Panc1 (cell line): ENCODE measurements around the gene CLDN3.

Experiments used
- POLR2AphosphoS5 ChIP-seq: IDR thresholded peaks from 2 replicates; pipeline ENCODE4 v1.6.1; 2012; ENCODE audit warnings: mild to moderate bottlenecking, low read depth, low read length, moderate library complexity
- SIN3A ChIP-seq: IDR thresholded peaks from 2 replicates; pipeline ENCODE4 v1.6.1; 2012; ENCODE audit warnings: low read depth, mild to moderate bottlenecking, low read length, moderate library complexity, borderline replicate concordance; ENCODE audit not compliant: insufficient read depth
- TCF7L2 ChIP-seq: IDR thresholded peaks from 2 replicates; pipeline ENCODE4 v1.6.1; 2011; ENCODE audit warnings: mild to moderate bottlenecking, low read depth, low read length, inconsistent platforms
- TF ChIP-seq, protein P1 (sequence below): fragments of 450-650 bp; IDR thresholded peaks from 2 replicates; pipeline ENCODE4 v1.5.1; 2017; ENCODE audit warnings: mild to moderate bottlenecking

DNA sequence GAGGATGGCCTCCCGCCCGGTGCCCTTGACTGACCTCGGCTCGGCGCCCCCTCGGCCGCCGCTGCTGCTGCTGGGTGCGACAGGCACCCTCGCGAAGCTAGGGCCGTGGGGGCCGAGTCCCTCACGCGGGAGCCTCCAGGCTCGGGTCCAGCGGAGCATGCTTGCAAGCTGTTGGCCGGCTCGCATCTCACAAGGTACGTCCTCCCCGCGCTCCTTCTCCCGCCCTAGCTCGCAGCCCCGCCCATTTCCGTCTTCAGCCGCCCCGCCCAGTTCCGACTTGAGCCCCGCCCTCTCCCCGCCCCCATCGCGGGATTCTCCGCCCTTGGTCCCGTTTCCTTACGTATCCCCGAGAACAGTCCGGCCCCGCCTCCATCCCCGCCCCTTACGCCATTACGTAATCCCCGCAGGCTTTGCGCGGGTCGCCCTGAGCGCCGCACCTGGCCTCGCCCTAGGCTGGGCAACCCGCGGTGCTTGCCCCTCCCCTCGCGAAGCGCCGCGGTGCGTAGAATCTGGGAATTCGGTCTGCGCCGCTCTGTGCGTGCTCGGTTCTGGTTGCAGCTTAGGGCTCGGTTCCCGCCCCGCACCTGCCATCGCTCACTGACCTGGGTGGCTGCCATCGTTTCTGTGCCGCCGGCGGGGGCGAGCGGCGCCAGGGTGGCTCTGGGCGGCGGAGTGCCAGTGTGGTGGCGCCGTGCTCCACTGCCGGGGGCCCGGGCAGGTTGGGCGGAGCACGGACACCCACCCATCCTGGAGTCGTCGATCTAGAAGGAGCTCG lies 31.3 kb downstream of the CLDN3 start, which contains the start of gene ABHD11:
- TF ChIP-seq POLR2AphosphoS5 (peak; percentile 86), SIN3A (peak; percentile 88; the same call in 1 of the 2 replicates), TCF7L2 (0 out of 2 replicates have a peak, but pooled peaks have one; percentile 24)
- TF ChIP-seq, protein P1, sequence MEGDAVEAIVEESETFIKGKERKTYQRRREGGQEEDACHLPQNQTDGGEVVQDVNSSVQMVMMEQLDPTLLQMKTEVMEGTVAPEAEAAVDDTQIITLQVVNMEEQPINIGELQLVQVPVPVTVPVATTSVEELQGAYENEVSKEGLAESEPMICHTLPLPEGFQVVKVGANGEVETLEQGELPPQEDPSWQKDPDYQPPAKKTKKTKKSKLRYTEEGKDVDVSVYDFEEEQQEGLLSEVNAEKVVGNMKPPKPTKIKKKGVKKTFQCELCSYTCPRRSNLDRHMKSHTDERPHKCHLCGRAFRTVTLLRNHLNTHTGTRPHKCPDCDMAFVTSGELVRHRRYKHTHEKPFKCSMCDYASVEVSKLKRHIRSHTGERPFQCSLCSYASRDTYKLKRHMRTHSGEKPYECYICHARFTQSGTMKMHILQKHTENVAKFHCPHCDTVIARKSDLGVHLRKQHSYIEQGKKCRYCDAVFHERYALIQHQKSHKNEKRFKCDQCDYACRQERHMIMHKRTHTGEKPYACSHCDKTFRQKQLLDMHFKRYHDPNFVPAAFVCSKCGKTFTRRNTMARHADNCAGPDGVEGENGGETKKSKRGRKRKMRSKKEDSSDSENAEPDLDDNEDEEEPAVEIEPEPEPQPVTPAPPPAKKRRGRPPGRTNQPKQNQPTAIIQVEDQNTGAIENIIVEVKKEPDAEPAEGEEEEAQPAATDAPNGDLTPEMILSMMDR, result no peak
